Endothelial cell of umbilical vein (primary cell): ENCODE data around the gene GLP1R.

Experiments
- CTCF ChIP-seq, 2 donors: IDR thresholded peaks; 1 replicate in 1 of 2; 2 replicates in 1 of 2; pipeline ENCODE4 v1.5.1; 2011; ENCODE audit warnings: low read length in 2 of 2, mild to moderate bottlenecking in 2 of 2, moderate library complexity in 2 of 2, control low read depth in 1 of 2, inconsistent platforms in 1 of 2, low read depth in 1 of 2; ENCODE audit not compliant: insufficient read depth in 1 of 2; ENCODE audit errors: extremely low read depth in 1 of 2
- EZH2 ChIP-seq: IDR thresholded peaks from 2 replicates; pipeline ENCODE4 v1.6.1; 2012; ENCODE audit warnings: borderline replicate concordance, low read depth, mild to moderate bottlenecking, moderate library complexity, low read length, inconsistent platforms; ENCODE audit not compliant: severe bottlenecking
- GATA2 ChIP-seq: IDR thresholded peaks from 2 replicates; pipeline ENCODE4 v1.7.0; 2011; ENCODE audit warnings: low read depth, mild to moderate bottlenecking, moderate library complexity, mixed read lengths, low read length; ENCODE audit not compliant: insufficient read length, insufficient read depth
- MYC ChIP-seq: IDR thresholded peaks from one replicate; pipeline ENCODE4 v1.6.1; 2011; ENCODE audit warnings: mild to moderate bottlenecking, low read depth, low read length
- POLR2A ChIP-seq: IDR thresholded peaks from 2 replicates; pipeline ENCODE4 v1.6.1; 2012; ENCODE audit warnings: low read depth, mild to moderate bottlenecking, control low read depth, low read length

- TF ChIP-seq CTCF (IDR thresholded peaks at IDR 0.05; ENCODE audit: extremely low read depth in 1 of 2, insufficient read depth in 1 of 2, low read depth in 1 of 2, low read length in 2 of 2) (no peak), POLR2A (no peak), EZH2 (no peak), GATA2 (no peak), MYC (no peak)
Measured at GRCh38 chr6:39076623-39077535, 28.3 kb downstream of the GLP1R start.
